Placental pericyte (primary cell): ENCODE measurements around the gene C10orf105. TPM values are rescaled to one million over a fixed set of nuclear protein-coding genes. Genes with fewer than 3 reads are reported as not detected.

Experiments used
- total RNA-seq: library from RNA; depleted of rRNA; stranded (reverse); fragments of >200 nt; gene quantifications from 2 replicates; pipeline ENCODE4 v1.2.3, GENCODE V29; 2012

C10orf105 gene
- under 0.01 TPM in 1 of 2 replicates, not detected in the other for total RNA-seq

GRCh38 chr10:71719464-71720201, at the start of gene C10orf105:
TSS of gene C10orf105 (minus strand) at chr10:71719778. CDS start at chr10:71716337, 3,441 bp downstream.

Other genes starting within 250 kb of the C10orf105 start
- 14.7 and 21.7 TPM in 2 replicates for gene VSIR, start 53.7 kb upstream of the C10orf105 start, total RNA-seq
- gene PSAP, start 131.5 kb upstream of the C10orf105 start, total RNA-seq, result 373 and 1,211 TPM in 2 replicates
- gene CHST3, start 244.6 kb upstream of the C10orf105 start, total RNA-seq, result 16.9 and 26.8 TPM in 2 replicates